ENCODE data around the gene CASP5.

- no peak for TF ChIP-seq CTCF (IDR thresholded peaks at IDR 0.05)
- TF ChIP-seq POLR2A (IDR thresholded peaks at IDR 0.05) = no peak
- no peak for TF ChIP-seq EP300 (IDR thresholded peaks at IDR 0.05)
Measured at GRCh38 chr11:105032495-105032894, 9.5 kb upstream of the CASP5 start.

Measured in tibial nerve (tissue), 4 donors.